ENCODE data around the gene AGAP5.
A peak's percentile ranks its signal among the peaks of the same experiment; 100 is the strongest.

The AGAP5 gene

DNA sequence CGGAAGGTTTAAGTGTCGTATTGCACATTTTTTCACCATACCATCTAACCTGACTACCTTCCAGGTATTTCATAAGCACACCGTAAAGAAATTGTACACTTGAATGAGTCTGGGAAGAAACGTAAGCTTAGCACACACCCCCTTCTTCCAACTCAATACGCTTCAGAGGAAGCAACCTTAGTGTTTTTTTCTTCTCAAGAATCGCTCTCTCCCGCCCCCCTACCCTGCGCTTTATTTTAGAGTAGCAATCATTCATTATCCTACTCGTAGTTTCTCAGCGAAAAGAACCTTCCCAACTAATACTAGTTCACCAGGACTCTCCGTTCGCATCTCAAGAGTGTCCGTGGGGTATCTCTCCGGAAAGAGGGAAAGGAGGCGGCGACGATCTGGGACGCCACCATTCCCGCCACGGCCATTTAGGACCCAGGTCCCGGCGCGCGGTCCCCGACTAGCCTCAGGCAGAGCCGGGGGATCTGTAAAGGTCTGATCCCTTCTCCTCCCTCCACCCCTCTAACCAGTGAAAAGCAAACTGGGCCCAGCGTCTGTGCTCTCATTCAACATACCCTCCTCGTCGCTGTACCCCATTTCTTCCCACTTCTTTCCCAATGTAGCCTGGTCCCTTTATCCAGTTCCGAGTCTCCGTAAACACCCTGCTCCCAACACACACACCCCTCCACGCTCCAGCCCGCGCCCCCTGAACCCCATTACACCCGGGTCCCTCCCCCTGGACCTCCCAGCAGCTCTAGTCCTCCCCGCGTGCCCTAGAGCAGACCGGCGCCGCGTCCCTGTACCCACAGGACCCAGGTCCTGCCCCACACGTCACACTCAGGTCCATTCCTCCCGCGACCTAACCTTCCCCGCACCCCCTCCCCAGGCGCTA lies 72.7 kb downstream of the AGAP5 start:
- DNase-seq, result peak; percentile 68

All from hematopoietic multipotent progenitor cell treated with erythropoietin and hydrocortisone succinate and interleukin-3 and kit ligand, for 6 days (in vitro differentiated cells).